Skin of body (tissue), 2 donors: ENCODE data around the gene S100A16. TPM values are rescaled to one million over a fixed set of nuclear protein-coding genes. Genes with fewer than 3 reads are reported as not detected.
"Not testable (repeated sequence)": the region's sequence is repeated elsewhere in the genome, so short reads cannot be mapped to it uniquely, and the experiment has no call there.

Experiments
- DNase-seq: peaks from one replicate; lab custom pipeline; 2025; lab: John Stamatoyannopoulos, UW
- total RNA-seq: library from RNA; depleted of rRNA; stranded (reverse); fragments of >200 nt; gene quantifications from one replicate; pipeline ENCODE4 v1.2.3, GENCODE V29; 2014

Gene S100A16, protein sequence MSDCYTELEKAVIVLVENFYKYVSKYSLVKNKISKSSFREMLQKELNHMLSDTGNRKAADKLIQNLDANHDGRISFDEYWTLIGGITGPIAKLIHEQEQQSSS
- 103 TPM for total RNA-seq

DNA sequence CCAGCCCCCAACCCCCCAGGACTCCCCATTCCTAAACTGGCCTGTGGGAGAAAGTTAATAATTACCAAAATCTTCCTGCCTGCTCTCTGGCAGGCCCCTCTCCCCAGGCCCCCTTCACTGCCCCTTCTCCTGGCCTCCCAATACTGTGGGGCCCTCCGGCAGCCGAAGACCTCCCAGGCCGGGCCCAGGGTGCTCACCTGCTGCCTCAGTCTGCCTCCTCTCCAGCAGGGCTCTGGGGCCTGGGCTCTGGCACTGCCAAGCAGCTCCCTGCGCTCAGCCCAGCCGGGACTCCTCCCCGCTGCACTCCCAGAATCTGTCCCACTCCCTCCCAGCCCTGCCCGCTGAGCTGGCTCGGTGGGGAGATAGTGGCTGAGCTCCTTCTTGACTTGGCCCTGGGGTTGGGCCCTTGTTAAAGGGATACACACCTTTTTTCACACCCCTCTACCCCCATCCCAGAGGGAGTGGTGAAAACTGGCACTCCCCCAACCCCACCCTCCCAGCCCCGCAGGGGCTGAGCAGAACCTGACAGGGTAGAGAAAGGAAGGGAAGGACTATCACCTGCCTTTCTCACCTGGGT lies at the start of gene S100A16:
Gene S100A16, minus strand, starts transcription at position 383 of the 577 bp plus-strand sequence. CDS start 4,986 bp downstream, outside the sequence.
- peak; percentile 34 for DNase-seq

DNA sequence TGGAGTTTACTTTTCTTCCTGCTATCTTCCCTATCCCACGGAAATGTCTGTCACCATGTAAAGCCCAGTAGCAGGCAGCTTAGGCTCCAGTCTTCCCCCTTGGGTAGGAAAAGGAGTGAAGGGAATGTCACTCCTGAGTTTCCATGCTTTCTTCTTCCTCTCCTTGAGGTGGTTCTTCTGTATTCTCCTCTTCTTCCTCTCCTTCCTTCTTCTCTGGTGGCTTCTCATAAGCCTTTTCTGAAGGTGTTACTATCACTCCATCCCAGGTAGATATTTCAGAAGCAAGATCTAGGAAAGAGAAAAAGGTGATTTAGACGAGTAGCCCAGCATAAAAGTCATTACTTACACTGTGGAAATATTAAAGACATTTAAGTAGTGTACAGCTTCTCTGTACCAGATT lies 49.3 kb upstream of the S100A16 start:
- no peak for DNase-seq

DNA sequence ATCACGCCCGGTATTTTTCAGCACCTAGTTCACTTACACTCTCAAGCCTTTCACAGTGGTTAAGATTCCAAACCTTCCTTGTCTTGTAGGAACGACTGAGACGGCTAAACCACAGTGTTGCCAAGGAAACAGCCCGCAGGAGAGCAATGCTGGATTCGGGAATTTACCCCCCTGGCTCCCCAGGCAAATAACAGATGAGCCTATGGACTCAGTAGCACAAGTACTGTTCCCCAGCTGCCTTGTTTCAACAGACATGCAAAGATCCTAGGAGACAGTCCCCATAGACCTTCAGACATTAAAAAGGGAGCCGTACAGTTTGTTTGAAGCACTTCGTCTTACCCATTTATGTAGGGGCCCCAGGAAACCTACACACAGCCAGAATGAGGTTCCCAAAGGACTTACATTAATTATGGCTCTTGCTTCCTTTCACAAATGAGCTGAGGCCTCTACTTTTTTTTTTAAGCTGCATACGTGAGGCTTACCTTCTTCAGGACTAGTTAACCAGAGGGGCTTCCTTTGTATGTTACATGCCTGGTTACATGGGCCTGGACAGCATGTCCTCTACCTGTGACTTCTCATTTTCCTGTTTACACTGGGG lies 48.3 kb upstream of the S100A16 start:
- no peak for DNase-seq

DNA sequence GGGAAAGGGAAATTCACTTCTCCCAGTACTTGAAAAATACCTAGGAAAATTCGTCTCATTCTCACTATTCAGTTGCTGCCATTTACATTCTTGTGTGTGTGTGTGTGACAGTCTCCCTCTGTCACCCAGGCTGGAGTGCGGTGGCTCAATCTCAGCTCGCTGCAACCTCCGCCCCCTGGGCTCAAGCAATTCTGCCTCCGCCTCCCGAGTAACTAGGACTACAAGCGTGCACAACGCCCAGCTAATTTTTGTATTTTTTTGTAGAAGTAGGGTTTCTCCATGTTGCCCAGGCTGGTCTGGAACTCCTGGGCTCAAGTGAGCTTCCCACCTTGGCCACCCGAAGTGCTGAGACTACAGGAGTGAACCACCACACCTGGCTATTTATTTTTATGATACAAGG lies 46.7 kb upstream of the S100A16 start:
- DNase-seq: no peak

DNA sequence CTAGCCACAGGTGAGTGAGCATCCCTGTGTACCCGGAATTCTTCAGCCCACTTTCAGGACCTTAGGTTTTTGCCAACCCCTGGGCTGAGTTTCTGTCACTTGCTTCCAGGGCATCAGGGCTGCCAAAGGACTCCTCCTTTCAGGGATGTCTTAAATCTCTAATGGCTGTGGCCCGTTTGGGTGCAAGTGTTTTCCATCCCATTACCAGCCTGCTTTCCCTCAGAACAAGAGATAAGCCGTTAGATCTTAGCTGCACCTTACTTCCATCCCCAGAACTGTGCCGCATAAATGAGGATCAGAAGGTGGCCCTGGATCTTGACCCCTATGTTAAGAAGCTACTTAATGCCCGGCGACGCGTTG lies 46.2 kb upstream of the S100A16 start:
- no peak for DNase-seq

DNA sequence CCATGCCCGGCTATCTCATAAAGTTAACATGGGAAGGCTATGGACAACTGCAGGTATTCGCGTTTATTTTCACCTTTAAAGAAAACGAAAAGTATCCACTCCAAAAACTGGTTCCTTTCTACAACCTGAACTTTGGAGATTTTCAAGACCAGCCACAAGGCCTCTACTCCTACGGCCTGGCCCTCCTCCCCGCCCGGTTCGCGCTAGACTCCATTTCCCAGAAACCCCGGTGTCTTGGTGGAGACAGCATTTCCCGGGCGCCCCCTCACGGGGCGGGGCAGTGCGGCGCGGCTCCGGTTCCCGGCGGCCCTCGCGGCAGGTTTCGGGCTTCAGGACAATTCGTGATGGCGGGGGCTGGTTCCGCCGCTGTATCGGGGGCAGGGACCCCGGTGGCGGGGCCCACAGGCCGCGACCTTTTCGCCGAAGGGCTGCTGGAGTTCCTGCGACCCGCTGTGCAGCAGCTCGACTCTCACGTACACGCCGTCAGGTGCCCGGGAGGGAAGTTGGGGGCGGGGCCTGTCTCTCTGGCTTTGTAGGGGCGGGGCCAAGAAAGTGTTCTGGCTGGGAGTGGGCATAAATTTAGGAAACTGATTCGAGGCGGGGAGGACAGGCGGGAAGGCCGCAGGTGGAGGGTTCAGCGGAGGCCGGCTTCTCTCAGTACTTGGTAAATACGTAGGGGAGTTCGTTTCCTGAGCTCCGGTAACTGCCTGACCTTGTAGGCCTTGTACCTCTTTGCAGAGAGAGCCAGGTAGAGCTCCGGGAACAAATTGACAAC lies 45.6 kb upstream of the S100A16 start, which contains the start of gene SNAPIN:
Gene SNAPIN, plus strand, starts transcription at position 304 of the 775 bp plus-strand sequence. Its CDS starts 41 bp downstream, at position 345.
- DNase-seq: peak; percentile 81

DNA sequence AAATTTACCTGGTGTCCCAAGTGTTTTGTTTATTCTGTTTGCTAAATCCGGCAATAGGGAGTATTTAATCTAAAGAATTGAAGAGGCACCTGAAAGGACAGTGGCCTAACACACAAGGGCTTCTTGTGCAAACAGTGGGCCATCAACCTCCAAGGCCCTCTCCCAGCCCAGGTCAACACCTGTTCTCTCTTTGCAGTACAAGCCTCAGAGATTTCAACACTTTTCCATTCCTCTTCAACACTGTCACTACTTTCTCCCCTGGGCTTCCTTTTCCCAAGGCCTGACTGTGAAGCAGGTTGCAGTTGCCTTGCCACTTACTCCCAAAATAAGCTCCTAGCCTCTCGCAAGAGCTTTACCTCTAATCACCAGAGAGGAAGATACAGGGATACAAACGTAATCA lies 42.4 kb upstream of the S100A16 start:
- DNase-seq: no peak

DNA sequence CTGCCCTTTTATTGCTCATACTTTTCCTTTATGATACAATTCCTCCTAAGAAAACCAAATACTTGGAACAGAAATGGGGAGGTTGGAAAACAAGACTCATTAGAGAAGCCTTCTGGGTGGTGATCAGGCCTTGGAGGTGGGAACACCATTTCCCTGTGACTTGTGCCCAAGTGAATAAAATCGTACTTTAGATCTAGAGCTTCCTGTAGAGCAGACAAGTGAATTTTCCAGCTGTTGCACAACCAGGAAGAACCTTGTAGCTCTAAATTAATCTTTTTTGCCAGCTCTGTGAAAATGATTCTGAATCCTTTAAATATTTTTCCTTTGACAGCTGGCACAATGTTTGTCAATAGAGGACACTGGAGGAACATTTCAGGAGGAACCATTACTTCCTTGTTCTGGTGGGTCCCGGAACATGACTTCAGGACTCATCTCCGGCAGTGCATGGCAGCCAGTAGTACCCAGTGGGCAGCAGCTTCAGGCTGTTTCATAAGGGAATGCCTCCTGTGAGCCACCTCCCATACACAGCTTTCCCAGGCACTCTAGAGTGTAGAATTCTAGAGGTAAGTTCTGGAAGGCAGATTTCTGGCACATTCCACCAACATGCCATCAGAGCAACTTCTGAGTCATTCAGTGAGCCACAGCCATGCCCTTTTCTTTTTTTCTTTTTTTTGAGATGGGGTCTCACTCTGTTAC lies 40.0 kb upstream of the S100A16 start:
- DNase-seq: no peak

DNA sequence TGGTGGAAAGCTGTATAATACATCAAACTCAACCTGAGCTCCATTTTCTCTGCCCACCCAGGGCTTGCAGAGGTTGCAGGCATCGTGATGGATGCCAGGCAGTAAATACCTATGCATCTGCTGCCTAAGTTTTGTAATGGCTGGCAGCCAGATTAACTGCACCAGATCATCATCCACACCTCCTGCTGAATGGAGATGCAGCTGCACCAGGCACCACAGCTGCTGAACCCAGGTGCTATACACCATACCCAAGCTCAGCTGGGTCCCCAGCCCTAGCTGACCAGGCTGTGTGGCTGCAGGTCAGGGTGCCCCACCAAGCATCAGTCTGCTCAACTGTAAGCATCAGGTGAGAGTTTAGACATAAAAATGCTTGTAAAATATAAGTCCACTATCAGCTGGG lies 38.8 kb upstream of the S100A16 start:
- no peak for DNase-seq

DNA sequence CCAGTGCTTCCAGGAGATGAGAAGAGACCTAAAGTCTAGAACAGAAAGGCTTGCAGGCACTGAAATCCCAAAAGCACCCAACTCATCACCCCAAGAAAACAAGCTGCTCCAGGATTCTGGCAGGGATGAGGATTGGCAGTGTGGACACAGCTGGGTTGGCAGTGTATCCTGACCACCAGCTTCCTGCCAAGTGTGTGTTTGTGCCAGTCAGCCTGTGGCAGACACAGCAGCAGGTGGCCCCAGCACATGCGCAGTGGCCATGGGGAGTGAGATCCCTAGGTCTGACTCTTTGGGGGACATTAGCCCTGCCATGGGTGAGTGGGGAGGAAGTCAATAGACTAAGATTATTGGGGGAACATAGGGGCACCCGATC lies 36.9 kb upstream of the S100A16 start:
- no peak for DNase-seq

DNA sequence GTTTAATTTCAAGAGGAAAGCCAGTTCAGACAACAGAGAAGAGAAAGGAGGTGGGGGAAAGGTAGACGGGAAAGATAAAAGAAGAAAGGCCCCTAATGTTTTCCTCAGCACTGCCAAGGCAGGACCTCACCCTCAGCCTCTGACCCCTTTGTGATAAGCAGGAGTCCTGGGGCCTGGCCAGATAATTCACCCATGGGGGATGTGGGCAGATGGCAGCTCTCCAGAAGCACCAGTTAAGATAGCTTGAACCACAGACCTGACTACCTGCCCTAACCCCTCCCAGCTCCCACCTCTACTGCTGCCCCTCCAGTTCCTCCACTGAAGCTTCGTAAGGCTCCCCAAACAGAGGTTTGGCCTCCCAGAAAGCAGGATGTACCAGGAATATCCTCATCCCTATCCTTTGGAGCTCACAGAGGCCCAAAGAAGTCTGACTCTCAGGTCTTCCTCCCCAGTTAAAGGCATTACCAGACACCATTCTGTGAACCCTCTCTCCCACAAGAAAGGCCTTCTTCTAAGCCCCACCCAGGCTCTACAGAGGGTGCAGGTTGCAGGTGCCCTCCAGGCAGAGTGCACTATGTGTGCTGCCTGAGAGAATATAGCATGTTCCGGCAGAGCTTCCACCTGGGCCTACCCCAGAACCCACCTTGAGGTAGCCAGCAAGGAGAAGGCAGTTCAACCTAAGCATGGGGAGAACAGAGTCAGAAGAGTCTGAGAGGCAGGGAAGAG lies 36.4 kb upstream of the S100A16 start:
- no peak for DNase-seq

DNA sequence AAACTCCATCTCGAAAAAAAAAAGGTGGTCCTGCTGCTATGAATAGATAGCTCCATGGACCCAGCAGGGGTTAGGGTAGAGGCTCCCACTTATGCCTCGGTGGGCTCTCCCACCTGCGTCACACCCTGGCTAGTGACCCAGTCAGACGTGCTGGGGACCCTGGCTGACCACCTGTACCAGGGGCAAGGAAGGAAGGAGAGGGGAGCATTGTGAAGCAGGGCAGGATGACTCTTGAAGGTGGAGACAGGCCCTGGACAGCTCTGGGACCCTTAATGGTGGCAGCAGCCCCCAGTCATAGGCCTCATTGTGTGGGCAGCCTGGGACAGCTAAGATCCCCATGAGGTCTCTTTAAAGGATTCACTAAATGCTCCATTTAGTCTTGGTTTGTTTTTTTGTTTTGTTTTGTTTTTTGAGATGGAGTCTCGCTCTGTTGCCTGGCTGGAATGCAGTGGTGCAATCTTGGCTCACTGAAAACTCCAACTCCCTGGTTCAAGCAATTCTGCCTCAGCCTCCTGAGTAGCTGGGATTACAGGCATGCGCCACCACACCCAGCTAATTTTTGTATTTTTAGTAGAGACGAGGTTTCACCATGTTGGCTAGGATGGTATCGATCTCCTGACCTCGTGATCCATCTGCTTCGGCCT lies 35.2 kb upstream of the S100A16 start:
- no peak for DNase-seq

DNA sequence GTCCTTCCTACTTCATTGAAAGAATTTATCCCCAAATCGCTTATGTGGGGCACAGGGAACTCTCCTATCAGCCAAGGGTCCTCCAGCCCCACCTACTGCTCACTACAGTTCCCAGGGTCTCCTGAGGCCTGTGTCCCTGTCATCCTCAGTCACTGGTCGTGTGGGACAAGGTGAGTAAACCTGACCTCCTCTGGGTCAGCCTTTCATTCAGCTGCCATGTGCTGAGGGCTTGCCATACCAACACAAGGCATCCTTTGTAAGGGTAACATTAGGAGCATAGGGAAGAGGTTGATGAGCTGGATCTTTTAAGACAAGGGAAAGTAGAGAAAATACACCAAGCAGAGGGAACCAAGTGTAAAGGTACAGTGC lies 34.4 kb upstream of the S100A16 start:
- DNase-seq: no peak

DNA sequence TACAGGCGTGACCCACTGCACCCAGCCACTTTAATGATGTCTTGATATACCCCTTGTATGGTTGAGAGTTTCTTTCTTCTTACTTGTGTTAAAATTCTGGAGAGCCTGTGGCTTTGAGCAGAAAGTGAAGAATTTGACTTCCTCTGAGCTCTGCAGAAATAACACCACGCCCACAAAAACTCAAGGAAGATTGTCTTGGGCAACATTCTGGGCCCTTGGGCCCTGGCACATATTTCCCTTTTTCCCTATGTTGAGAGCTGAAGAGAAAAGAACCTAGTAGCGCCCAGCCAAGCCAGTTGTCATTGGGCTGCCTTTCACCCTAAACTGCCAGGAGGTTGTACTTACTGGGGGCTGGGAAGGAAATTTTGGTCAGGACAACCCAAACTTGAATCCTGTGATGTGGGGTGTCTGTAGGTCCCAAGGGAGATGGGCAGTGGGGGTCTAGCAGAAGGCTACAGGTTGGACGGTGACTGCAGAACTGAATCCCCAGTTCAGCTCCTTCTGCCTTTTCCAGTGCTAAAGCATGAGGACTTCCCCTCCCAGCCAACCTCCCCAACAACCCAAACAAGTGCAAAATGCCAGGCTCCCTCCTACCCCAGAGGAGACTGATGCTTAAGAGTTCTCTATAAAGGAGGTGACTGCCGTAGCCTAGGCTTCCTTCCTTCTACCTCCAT lies 33.9 kb upstream of the S100A16 start:
- no peak for DNase-seq

DNA sequence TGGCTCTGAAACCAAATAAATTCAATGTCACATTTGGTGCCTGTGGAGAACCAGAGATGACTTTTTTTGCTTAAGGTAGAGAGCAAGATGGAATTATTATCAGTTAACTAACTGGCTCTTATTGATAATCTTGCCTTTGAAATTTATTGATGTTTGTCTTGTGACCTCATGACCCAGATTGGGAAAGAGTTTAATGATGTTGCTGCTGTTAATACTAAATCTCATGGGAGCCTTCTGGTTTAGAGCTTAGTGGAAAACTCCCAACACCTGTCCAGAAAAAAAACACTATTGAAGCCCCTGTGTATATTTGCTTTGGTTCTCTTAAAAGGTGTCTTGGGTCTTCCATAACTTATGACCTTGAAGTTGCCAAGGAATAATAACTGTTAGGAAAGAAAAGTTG lies 30.9 kb upstream of the S100A16 start:
- DNase-seq: no peak

DNA sequence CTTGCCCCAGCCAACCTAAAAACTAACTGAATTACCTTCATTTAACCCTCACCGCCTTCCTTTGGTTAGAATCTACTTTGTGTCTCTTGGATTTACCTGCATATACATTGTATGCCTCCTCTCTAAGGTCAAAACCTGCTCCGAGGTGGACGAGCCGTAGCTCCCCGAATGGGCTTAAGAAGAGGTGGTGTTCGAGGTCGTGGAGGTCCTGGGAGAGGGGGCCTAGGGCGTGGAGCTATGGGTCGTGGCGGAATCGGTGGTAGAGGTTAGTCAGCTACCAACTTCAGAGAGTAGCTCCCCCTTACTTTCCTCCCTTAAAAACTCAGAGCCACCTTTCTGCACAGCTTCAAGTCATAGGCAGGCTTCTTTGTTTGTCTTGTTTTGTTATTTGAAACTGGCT lies 30.2 kb upstream of the S100A16 start:
- no peak for DNase-seq

DNA sequence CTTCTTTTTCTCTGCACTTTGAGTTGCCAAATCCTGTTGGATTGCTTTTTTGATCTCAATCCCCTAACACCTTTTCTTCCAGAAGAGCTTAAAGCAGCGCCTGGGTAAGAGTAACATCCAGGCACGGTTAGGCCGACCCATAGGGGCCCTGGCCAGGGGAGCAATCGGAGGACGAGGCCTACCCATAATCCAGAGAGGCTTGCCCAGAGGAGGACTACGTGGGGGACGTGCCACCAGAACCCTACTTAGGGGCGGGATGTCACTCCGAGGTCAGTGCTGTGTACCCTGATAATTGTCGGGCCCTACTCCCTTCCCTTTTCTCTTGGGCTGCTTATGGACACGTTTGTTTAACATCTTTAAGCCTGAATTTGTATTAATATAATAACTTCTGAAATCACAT lies 29.2 kb upstream of the S100A16 start:
- DNase-seq: no peak

DNA sequence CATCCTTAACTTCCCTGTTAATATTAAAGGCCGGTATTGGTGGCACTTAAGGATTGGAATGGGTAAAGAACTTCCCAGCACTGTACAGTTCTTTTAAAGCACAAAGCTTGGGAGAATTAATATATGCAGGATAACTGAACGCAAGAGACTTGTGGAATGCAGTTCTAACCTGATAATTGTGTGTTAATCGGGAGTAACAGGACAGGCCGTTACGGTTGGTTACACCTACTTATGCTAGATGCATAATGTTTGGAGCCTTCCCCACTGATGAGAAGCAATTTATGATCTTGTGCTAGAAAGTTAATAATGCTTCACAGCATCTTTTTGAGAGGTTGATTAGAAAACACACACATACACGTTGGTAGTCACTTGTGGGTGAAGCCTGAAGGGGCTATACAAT lies 27.9 kb upstream of the S100A16 start:
- no peak for DNase-seq

DNA sequence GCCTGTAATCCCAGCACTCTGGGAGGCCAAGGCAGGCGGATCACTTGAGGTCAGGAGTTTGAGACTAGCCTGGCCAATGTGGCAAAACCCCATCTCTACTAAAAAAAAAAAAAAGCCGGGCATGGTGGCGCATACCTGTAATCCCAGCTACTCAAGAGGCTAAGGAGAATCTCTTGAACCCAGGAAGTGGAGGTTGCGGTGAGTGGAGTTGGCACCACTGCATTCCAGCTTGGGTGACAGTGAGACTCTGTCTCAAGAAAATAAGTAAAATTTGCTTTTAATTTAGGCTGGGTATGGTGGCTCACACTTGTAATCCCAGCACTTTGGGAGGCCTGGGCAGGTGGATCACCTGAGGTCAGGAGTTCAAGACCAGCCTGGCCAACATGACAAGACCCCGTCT lies 27.3 kb upstream of the S100A16 start:
- not testable (repeated sequence) for DNase-seq

DNA sequence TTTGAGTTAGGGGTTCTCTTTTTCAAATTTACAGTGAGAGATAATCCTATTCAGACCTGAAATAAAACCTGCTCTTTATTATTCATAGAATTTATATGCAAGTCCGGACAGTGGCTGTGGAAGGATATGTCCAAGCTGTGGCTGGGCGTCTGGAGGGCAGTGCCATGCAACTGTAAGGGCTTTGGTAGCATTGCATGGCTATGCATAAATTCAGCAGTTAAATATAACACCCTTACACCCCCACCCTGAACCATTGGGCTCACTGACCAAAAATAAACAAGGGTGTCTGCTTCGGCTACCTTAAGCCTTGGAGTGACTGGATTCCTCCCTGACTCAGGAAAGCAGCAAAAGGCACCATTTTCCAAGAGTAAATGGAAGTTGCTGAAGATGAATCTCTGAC lies 26.3 kb upstream of the S100A16 start:
- no peak for DNase-seq
